DND-41 (cell line): ENCODE results near the gene EVPLL.
"Not testable (repeated sequence)": the region's sequence is repeated elsewhere in the genome, so short reads cannot be mapped to it uniquely, and the experiment has no call there.

Experiments used
- ATAC-seq: fragments of 200-7000 bp; cut with Tn5 transposase; 3 replicates; pipeline ENCODE4 v1.9.1; 2021; ENCODE audit warnings: low read depth; ENCODE audit not compliant: insufficient read depth
- DNase-seq: peaks from one replicate; pipeline ENCODE4 v3.0.0-alpha.2; 2020
- H2AFZ ChIP-seq: 2 replicates; pipeline ENCODE4 v1.6.0; 2012; ENCODE audit warnings: low read depth, low read length
- H3K27ac ChIP-seq: 2 replicates; pipeline ENCODE4 v1.5.1; 2012; ENCODE audit warnings: low read length, inconsistent platforms
- H3K27me3 ChIP-seq: fragments of 200-600 bp; sonication (generic); 2 replicates; pipeline ENCODE4 v1.6.0; 2012; ENCODE audit warnings: low read length, mild to moderate bottlenecking, inconsistent platforms; ENCODE audit not compliant: insufficient read depth, poor library complexity
- H3K36me3 ChIP-seq: 2 replicates; pipeline ENCODE4 v1.5.1; 2012; ENCODE audit warnings: low read length, inconsistent platforms; ENCODE audit not compliant: insufficient read depth
- H3K4me1 ChIP-seq: 2 replicates; pipeline ENCODE4 v1.5.1; 2012; ENCODE audit warnings: mild to moderate bottlenecking, low read length; ENCODE audit not compliant: insufficient read depth
- H3K4me2 ChIP-seq: 2 replicates; pipeline ENCODE4 v1.6.0; 2012; ENCODE audit warnings: mild to moderate bottlenecking, moderate library complexity, low read length, inconsistent platforms; ENCODE audit not compliant: insufficient read depth
- H3K4me3 ChIP-seq, 2 experiments: fragments of 200-600 bp in 1 of 2; shearing (Covaris generic) in 1 of 2; 2 replicates each; pipeline ENCODE4 v1.5.1; 2012 to 2016; ENCODE audit warnings: inconsistent platforms in 2 of 2, low read length in 2 of 2, mild to moderate bottlenecking in 2 of 2, low read depth in 1 of 2, moderate library complexity in 1 of 2
- H3K79me2 ChIP-seq: 2 replicates; pipeline ENCODE4 v1.6.0; 2012; ENCODE audit warnings: low read length, inconsistent platforms; ENCODE audit not compliant: insufficient read depth
- H3K9ac ChIP-seq: 2 replicates; pipeline ENCODE4 v1.6.0; 2012; ENCODE audit warnings: low read depth, mild to moderate bottlenecking, inconsistent platforms, low read length, moderate library complexity
- H3K9me3 ChIP-seq: 2 replicates; pipeline ENCODE4 v1.5.1; 2012; ENCODE audit warnings: low read length, moderate library complexity, mild to moderate bottlenecking, inconsistent platforms; ENCODE audit not compliant: insufficient read depth, severe bottlenecking
- H4K20me1 ChIP-seq: 2 replicates; pipeline ENCODE4 v1.6.0; 2012; ENCODE audit warnings: low read length; ENCODE audit not compliant: insufficient read depth

The EVPLL gene

GRCh38 chr17:18421521-18421920 is 43.9 kb downstream of the EVPLL start:
- H3K4me3 ChIP-seq, H3K79me2 ChIP-seq, H3K27me3 ChIP-seq, H3K9ac ChIP-seq, DNase-seq, H4K20me1 ChIP-seq, H2AFZ ChIP-seq, H3K4me2 ChIP-seq, ATAC-seq, H3K36me3 ChIP-seq, H3K27ac ChIP-seq, H3K9me3 ChIP-seq, H3K4me1 ChIP-seq: not testable (repeated sequence)

DNA sequence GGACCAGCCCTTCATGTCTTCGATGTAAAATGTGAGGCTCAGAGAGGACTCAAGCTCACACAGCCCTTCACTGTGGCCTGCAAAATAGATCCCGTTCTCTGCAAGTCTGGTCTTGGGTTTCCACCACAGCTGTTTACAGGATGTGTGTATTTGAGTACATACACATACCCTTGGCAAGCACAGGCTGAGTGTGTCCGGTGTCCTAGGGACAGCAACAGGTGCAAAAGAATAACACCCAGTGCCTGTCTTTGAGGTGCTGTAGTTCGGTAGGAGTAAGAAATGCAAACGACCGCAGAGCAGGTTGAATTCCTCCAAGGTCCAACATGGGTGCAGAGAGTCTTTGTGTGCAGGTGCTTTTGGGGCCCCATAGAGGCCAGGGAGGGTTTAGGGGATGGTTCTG is 44.9 kb downstream of the EVPLL start:
- not testable (repeated sequence) for H3K79me2 ChIP-seq, H3K9me3 ChIP-seq, DNase-seq, ATAC-seq, H3K9ac ChIP-seq, H3K4me1 ChIP-seq, H2AFZ ChIP-seq, H3K27ac ChIP-seq, H3K4me3 ChIP-seq, H3K27me3 ChIP-seq, H4K20me1 ChIP-seq, H3K36me3 ChIP-seq, H3K4me2 ChIP-seq

DNA sequence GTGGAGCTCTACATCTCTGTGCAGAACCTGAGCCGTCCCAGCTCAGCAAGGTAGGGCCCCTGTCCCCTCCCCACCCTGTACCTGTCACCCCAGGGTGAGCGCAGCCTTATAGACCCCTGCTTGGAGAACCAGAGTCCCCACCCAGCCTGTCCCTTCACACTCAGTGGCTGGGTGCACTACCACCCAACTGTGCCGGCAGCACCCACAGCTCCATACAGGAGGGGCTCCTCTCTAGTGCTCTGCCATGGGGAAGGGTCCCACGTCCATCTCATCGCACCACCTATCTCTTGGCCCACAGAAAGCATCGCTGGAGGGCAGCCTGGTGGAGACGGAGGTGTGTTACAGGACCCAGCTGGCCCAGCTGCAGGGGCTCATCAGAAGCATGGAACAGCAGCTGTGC is 45.4 kb downstream of the EVPLL start:
- not testable (repeated sequence) for H4K20me1 ChIP-seq, H3K27me3 ChIP-seq, H2AFZ ChIP-seq, H3K4me1 ChIP-seq, ATAC-seq, DNase-seq, H3K4me2 ChIP-seq, H3K9ac ChIP-seq, H3K27ac ChIP-seq, H3K9me3 ChIP-seq, H3K36me3 ChIP-seq, H3K79me2 ChIP-seq, H3K4me3 ChIP-seq

GRCh38 chr17:18425593-18425992 is 48.0 kb downstream of the EVPLL start:
- H3K4me1 ChIP-seq, H3K4me2 ChIP-seq, H3K36me3 ChIP-seq, H3K27me3 ChIP-seq, ATAC-seq, H3K9me3 ChIP-seq, DNase-seq, H3K27ac ChIP-seq, H4K20me1 ChIP-seq, H3K9ac ChIP-seq, H2AFZ ChIP-seq, H3K4me3 ChIP-seq, H3K79me2 ChIP-seq: not testable (repeated sequence)

DNA sequence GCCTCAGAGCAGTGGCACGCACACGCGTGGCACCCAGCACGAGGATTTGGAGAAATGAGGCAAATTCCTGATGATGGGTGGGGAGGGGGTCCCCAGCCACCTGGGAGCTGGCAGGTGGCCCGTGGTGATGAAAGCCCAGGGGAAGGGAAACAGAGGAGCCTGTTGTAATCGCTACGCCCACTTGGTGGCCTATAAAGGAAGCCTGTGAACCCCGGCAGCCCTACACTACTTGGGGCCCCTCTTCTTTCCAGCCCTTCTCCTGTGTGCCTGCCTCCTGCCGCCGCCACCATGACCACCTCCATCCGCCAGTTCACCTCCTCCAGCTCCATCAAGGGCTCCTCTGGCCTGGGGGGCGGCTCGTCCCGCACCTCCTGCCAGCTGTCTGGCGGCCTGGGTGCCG is 49.1 kb downstream of the EVPLL start:
- not testable (repeated sequence) for H3K9ac ChIP-seq, DNase-seq, H3K27ac ChIP-seq, H3K4me2 ChIP-seq, H3K36me3 ChIP-seq, H3K4me3 ChIP-seq, H3K79me2 ChIP-seq, H3K27me3 ChIP-seq, H3K4me1 ChIP-seq, H4K20me1 ChIP-seq, ATAC-seq, H2AFZ ChIP-seq, H3K9me3 ChIP-seq

GRCh38 chr17:18432206-18432605 is 54.6 kb downstream of the EVPLL start:
- H3K4me1 ChIP-seq, H2AFZ ChIP-seq, H3K36me3 ChIP-seq, H3K4me3 ChIP-seq, H3K27ac ChIP-seq, H4K20me1 ChIP-seq, ATAC-seq, H3K79me2 ChIP-seq, H3K27me3 ChIP-seq, H3K9me3 ChIP-seq, DNase-seq, H3K4me2 ChIP-seq, H3K9ac ChIP-seq: not testable (repeated sequence)
